SK-N-SH (cell line): ENCODE measurements around the gene FLT1. TPM values are rescaled to one million over a fixed set of nuclear protein-coding genes. Genes with fewer than 3 reads are reported as not detected.

Source experiments
- CTCF ChIA-PET: fragments of 300-600, 350-600 bp; formaldehyde crosslinking; extraction: SDS; loops from one replicate; lab custom pipeline; 2021; lab: Yijun Ruan, JAX
- POLR2A ChIA-PET: fragments of 350-600 bp; sonication (Branson Sonifier 250); formaldehyde crosslinking; extraction: SDS; loops from one replicate; lab custom pipeline; 2020; ENCODE audit warnings: antibody characterized with exemption, inconsistent platforms; lab: Yijun Ruan, JAX
- DNase-seq: peaks from one replicate; pipeline ENCODE4 v3.0.0; 2012
- H2AFZ ChIP-seq: fragments of 200-600 bp; sonication (generic); 2 replicates; pipeline ENCODE4 v1.8.1; 2016; ENCODE audit warnings: antibody characterized with exemption, mild to moderate bottlenecking, low read depth
- H3F3A ChIP-seq: fragments of 200-600 bp; sonication (generic); replicated peaks from 2 replicates; pipeline ENCODE3; 2016; ENCODE audit warnings: antibody characterized with exemption, mild to moderate bottlenecking; ENCODE audit not compliant: insufficient read depth
- H3K27ac ChIP-seq, 2 experiments: fragments of 200-500 bp in 1 of 2; fragments of 200-600 bp in 1 of 2; sonication (Bioruptor generic) in 1 of 2; sonication (generic), shearing (Covaris generic) in 1 of 2; 2 replicates each; pipeline versions ENCODE4 v1.5.1 to v1.6.1; 2014 to 2016; ENCODE audit warnings: low read depth in 2 of 2, inconsistent platforms in 1 of 2, low read length in 1 of 2, mild to moderate bottlenecking in 1 of 2, mixed read lengths in 1 of 2
- H3K27me3 ChIP-seq: fragments of 200-600 bp; sonication (generic), shearing (Covaris generic); 2 replicates; pipeline ENCODE4 v1.6.1; 2016; ENCODE audit warnings: mixed run types; ENCODE audit not compliant: insufficient read depth
- H3K36me3 ChIP-seq, 2 experiments: fragments of 200-500 bp in 1 of 2; fragments of 200-600 bp in 1 of 2; sonication (Bioruptor generic) in 1 of 2; sonication (generic) in 1 of 2; replicated peaks in 1 of 2; 2 replicates each; pipeline versions ENCODE3 to v1.5.1; 2014 to 2016; ENCODE audit warnings: low read length in 1 of 2, mild to moderate bottlenecking in 1 of 2; ENCODE audit not compliant: insufficient read depth in 2 of 2, control insufficient read depth in 1 of 2
- H3K4me1 ChIP-seq, 2 experiments: fragments of 200-500 bp in 1 of 2; fragments of 200-600 bp in 1 of 2; sonication (Bioruptor generic) in 1 of 2; sonication (generic), shearing (Covaris generic) in 1 of 2; 2 replicates each; pipeline versions ENCODE4 v1.5.1 to v1.6.1; 2014 to 2016; ENCODE audit warnings: low read depth in 1 of 2, low read length in 1 of 2, mixed run types in 1 of 2; ENCODE audit not compliant: insufficient read depth in 2 of 2, control insufficient read depth in 1 of 2
- H3K4me2 ChIP-seq: fragments of 200-600 bp; sonication (generic), shearing (Covaris generic); 2 replicates; pipeline ENCODE4 v1.6.1; 2017; ENCODE audit warnings: mixed run types
- H3K4me3 ChIP-seq, 2 experiments: fragments of 200-500 bp in 1 of 2; fragments of 200-600 bp in 1 of 2; sonication (Bioruptor generic) in 1 of 2; sonication (generic), shearing (Covaris generic) in 1 of 2; 2 replicates each; pipeline versions ENCODE4 v1.5.1 to v1.8.1; 2014 to 2016; ENCODE audit warnings: low read depth in 2 of 2, inconsistent platforms in 1 of 2, low read length in 1 of 2, mild to moderate bottlenecking in 1 of 2, mixed read lengths in 1 of 2, moderate library complexity in 1 of 2
- H3K79me2 ChIP-seq: fragments of 200-600 bp; sonication (generic); 2 replicates; pipeline ENCODE4 v1.8.1; 2017; ENCODE audit warnings: mild to moderate bottlenecking; ENCODE audit not compliant: insufficient read depth
- H3K9ac ChIP-seq: fragments of 200-600 bp; sonication (generic); 2 replicates; pipeline ENCODE4 v1.6.1; 2017; ENCODE audit warnings: mixed run types
- H3K9me2 ChIP-seq: fragments of 200-600 bp; sonication (generic); 2 replicates; pipeline ENCODE4 v1.6.1; 2017; ENCODE audit warnings: mixed run types
- H3K9me3 ChIP-seq: fragments of 200-600 bp; sonication (generic); 2 replicates; pipeline ENCODE4 v1.6.1; 2017; ENCODE audit warnings: mixed run types, mild to moderate bottlenecking, moderate library complexity
- H4K20me1 ChIP-seq: fragments of 200-600 bp; sonication (generic); 2 replicates; pipeline ENCODE4 v1.6.1; 2017; ENCODE audit warnings: mild to moderate bottlenecking, mixed run types; ENCODE audit not compliant: insufficient read depth
- ELF1 ChIP-seq: IDR thresholded peaks from 2 replicates; pipeline ENCODE4 v1.4.0; 2012
- EP300 ChIP-seq, 2 experiments: IDR thresholded peaks; 2 replicates each; pipeline versions ENCODE4 v1.4.0 to v1.6.1; 2012; ENCODE audit warnings: borderline replicate concordance in 1 of 2, low read depth in 1 of 2, low read length in 1 of 2
- EZH2phosphoT487 ChIP-seq: fragments of 200-600 bp; sonication (generic); IDR thresholded peaks from 2 replicates; pipeline ENCODE4 v1.6.1; 2017; ENCODE audit warnings: low read depth, mixed run types, mild to moderate bottlenecking, antibody characterized with exemption, moderate library complexity, borderline replicate concordance
- FOSL2 ChIP-seq: IDR thresholded peaks from 2 replicates; pipeline ENCODE4 v1.4.0; 2012; ENCODE audit warnings: low read depth, mild to moderate bottlenecking, moderate library complexity, borderline replicate concordance
- GATA2 ChIP-seq: sonication (generic); formaldehyde crosslinking; IDR thresholded peaks from 2 replicates; pipeline ENCODE4 v1.5.0; 2020; ENCODE audit warnings: mild to moderate bottlenecking, missing genetic modification reagents
- JUND ChIP-seq: IDR thresholded peaks from 2 replicates; pipeline ENCODE4 v1.4.0; 2012
- MEF2A ChIP-seq: IDR thresholded peaks from 2 replicates; pipeline ENCODE4 v1.4.0; 2012; ENCODE audit warnings: low read depth, borderline replicate concordance
- NFIC ChIP-seq: IDR thresholded peaks from 2 replicates; pipeline ENCODE4 v1.4.0; 2012; ENCODE audit warnings: borderline replicate concordance
- NRF1 ChIP-seq: IDR thresholded peaks from 2 replicates; pipeline ENCODE4 v1.6.1; 2012; ENCODE audit warnings: low read depth, mild to moderate bottlenecking, low read length
- POLR2AphosphoS5 ChIP-seq: IDR thresholded peaks from 2 replicates; pipeline ENCODE4 v1.6.1; 2012; ENCODE audit warnings: low read depth, low read length
- RAD21 ChIP-seq: IDR thresholded peaks from 2 replicates; pipeline ENCODE4 v1.6.1; 2012; ENCODE audit warnings: mild to moderate bottlenecking, low read length
- RCOR1 ChIP-seq: fragments of 150-350 bp; IDR thresholded peaks from 2 replicates; pipeline ENCODE4 v1.6.1; 2017; ENCODE audit warnings: antibody characterized with exemption, low read length
- RXRA ChIP-seq: IDR thresholded peaks from 2 replicates; pipeline ENCODE4 v1.4.0; 2012; ENCODE audit warnings: low read depth, mild to moderate bottlenecking, borderline replicate concordance
- SIN3A ChIP-seq: IDR thresholded peaks from 2 replicates; pipeline ENCODE4 v1.6.1; 2012; ENCODE audit warnings: low read depth, mild to moderate bottlenecking, low read length, moderate library complexity, borderline replicate concordance
- SMC3 ChIP-seq: IDR thresholded peaks from 2 replicates; pipeline ENCODE4 v1.6.1; 2012; ENCODE audit warnings: low read depth, low read length, improper control_type of control experiment
- YY1 ChIP-seq: IDR thresholded peaks from 2 replicates; pipeline ENCODE4 v1.4.0; 2012; ENCODE audit warnings: low read depth, mild to moderate bottlenecking
- WGBS: methylation state at CpG from one replicate; pipeline ENCODE4 v1.1.6; 2017; ENCODE audit warnings: low lambda C conversion rate; 5-methylcytosine and 5-hydroxymethylcytosine counted together
- polyA plus RNA-seq, 3 experiments: library from polyadenylated mRNA; depleted of rRNA; stranded (reverse); fragments of >200 nt; gene quantifications; 2 replicates each; pipeline ENCODE4 v1.2.3, GENCODE V29; 2012
- TF ChIP-seq, protein P1 (sequence below): IDR thresholded peaks from 2 replicates; pipeline ENCODE4; 2012
- TF ChIP-seq, protein P2 (sequence below): fragments of 150-350 bp; IDR thresholded peaks from 2 replicates; pipeline ENCODE4 v1.6.1; 2016; ENCODE audit warnings: mild to moderate bottlenecking, low read depth, low read length
- TF ChIP-seq, protein P3 (sequence below): IDR thresholded peaks from 2 replicates; pipeline ENCODE4 v1.4.0; 2012; ENCODE audit warnings: low read depth, borderline replicate concordance

FLT1 gene
- polyA plus RNA-seq, 1 of the 3 experiments (the other 2 are of a cell fraction) = 0.20 TPM

DNA sequence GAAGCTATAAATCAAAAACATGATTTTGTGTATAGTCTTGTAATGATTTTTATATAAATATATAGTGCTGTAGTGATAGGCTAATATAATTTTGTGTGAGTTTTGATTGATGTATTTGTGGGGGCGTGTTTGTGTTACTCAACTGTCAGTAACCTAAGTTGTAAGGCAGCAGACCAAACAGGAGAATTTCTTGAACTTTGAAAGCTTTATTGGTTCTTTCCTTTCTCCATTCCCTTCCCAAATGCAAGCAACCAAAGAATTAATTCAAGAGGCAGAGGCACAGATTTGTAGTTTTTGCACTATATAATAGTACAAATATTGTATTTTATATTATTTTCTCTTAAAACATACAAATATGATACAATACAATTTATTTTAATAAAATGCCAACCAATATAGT is 109.6 kb downstream of the FLT1 start:
- H3K36me3 ChIP-seq = no peaks in the 10 kb centered on the region
- H3F3A ChIP-seq = no peaks in the 10 kb centered on the region
- no peaks in the 10 kb centered on the region for H4K20me1 ChIP-seq
- DNase-seq = no peak
- ChIA-PET POLR2A (no interaction called here), CTCF (interaction anchor here (0.6 to 0.8 kb wide), 2 partner anchors 19 to 564 kb away, joined by 3 read pairs; no protein-coding TSS in a partner anchor)
- no peaks in the 10 kb centered on the region for H3K9me3 ChIP-seq
- no peak overlapping the region for H3K27ac ChIP-seq
- no peak overlapping the region for H3K4me2 ChIP-seq
- H3K4me3 ChIP-seq = no peak overlapping the region
- no peak overlapping the region for H3K9ac ChIP-seq
- H2AFZ ChIP-seq = no peak overlapping the region
- no peaks in the 10 kb centered on the region for H3K9me2 ChIP-seq
- WGBS = 41% methylated on average over 1 of the region's 1 CpG
- H3K27me3 ChIP-seq = no peaks in the 10 kb centered on the region; the same call in 1 of the 2 replicates
- H3K4me1 ChIP-seq = no peaks in the 10 kb centered on the region; a peak in 1 of 4 replicates
- H3K79me2 ChIP-seq = no peaks in the 10 kb centered on the region
- TF ChIP-seq RCOR1 = no peak
- TF ChIP-seq NFIC = no peak

DNA sequence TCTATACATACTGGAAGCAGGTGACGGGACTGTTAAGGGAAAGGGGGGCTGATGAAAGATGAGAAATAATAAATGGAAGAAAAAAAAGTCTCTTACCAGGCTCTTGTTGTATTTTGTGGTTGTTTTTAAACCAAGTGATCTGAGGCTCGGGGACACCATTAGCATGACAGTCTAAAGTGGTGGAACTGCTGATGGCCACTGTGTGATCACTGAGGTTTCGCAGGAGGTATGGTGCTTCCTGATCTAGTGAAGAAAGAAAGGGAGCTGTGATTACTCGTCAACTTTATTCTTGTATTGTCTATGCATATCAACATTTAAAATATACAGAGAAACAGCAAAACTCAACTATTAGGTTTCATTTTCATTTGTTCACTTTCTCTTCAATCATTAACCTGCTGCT is 110.1 kb downstream of the FLT1 start:
- no peak for DNase-seq
- 52% methylated on average over 4 of the region's 4 CpGs for WGBS

DNA sequence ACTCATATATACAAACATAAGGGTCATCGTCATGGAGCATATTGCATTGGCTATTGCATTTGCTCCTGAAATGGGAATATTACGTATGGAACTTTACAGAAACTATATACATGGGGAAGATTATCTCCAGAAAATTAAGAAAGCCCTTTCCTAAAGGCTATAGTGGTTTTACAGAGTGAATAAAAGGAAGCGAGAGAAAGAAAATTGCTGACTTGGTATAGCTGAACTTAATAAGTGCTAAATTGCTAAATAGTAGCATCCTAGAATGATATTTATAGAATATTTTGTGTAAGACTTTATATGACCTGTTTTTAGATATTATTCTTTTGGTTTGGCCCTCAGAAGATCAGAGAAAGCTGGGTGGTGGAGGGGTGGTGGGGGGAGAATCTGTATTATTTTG is 114.6 kb downstream of the FLT1 start:
- Histone ChIP-seq H3K4me1 (no peaks in the 10 kb centered on the region; a peak in 1 of 4 replicates), H3K9me2 (no peaks in the 10 kb centered on the region), H4K20me1 (no peaks in the 10 kb centered on the region), H3K4me2 (no peak overlapping the region), H3F3A (no peaks in the 10 kb centered on the region), H3K9me3 (no peaks in the 10 kb centered on the region), H3K4me3 (no peak overlapping the region), H3K27ac (no peak overlapping the region), H2AFZ (no peak overlapping the region), H3K9ac (no peak overlapping the region), H3K27me3 (no peaks in the 10 kb centered on the region), H3K36me3 (no peaks in the 10 kb centered on the region), H3K79me2 (no peaks in the 10 kb centered on the region)
- no peak for DNase-seq
- POLR2A ChIA-PET = no interaction called here
- 83% methylated on average over 3 of the region's 3 CpGs for WGBS
- CTCF ChIA-PET = no interaction called here
- TF ChIP-seq NFIC = no peak
- no peak for TF ChIP-seq RAD21
- no peak for TF ChIP-seq FOSL2
- TF ChIP-seq, protein P1, sequence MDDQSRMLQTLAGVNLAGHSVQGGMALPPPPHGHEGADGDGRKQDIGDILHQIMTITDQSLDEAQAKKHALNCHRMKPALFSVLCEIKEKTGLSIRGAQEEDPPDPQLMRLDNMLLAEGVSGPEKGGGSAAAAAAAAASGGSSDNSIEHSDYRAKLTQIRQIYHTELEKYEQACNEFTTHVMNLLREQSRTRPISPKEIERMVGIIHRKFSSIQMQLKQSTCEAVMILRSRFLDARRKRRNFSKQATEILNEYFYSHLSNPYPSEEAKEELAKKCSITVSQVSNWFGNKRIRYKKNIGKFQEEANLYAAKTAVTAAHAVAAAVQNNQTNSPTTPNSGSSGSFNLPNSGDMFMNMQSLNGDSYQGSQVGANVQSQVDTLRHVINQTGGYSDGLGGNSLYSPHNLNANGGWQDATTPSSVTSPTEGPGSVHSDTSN = no peak
- TF ChIP-seq, protein P2, sequence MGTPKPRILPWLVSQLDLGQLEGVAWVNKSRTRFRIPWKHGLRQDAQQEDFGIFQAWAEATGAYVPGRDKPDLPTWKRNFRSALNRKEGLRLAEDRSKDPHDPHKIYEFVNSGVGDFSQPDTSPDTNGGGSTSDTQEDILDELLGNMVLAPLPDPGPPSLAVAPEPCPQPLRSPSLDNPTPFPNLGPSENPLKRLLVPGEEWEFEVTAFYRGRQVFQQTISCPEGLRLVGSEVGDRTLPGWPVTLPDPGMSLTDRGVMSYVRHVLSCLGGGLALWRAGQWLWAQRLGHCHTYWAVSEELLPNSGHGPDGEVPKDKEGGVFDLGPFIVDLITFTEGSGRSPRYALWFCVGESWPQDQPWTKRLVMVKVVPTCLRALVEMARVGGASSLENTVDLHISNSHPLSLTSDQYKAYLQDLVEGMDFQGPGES = no peak
- TF ChIP-seq YY1 = no peak
- TF ChIP-seq MEF2A = no peak
- no peak for TF ChIP-seq ELF1

More for the DNA sequence above, 110.1 kb downstream of the FLT1 start:
- no peaks in the 10 kb centered on the region for H4K20me1 ChIP-seq
- CTCF ChIA-PET = no interaction called here
- TF ChIP-seq EP300 (IDR thresholded peaks at IDR 0.05; ENCODE audit: borderline replicate concordance in 1 of 2, low read depth in 1 of 2, low read length in 1 of 2) (no peak), RXRA (no peak), EZH2phosphoT487 (no peak), POLR2AphosphoS5 (no peak), JUND (no peak), NRF1 (no peak), GATA2 (no peak), SIN3A (no peak), SMC3 (no peak), RCOR1 (no peak), MEF2A (no peak)
- TF ChIP-seq, protein P3, sequence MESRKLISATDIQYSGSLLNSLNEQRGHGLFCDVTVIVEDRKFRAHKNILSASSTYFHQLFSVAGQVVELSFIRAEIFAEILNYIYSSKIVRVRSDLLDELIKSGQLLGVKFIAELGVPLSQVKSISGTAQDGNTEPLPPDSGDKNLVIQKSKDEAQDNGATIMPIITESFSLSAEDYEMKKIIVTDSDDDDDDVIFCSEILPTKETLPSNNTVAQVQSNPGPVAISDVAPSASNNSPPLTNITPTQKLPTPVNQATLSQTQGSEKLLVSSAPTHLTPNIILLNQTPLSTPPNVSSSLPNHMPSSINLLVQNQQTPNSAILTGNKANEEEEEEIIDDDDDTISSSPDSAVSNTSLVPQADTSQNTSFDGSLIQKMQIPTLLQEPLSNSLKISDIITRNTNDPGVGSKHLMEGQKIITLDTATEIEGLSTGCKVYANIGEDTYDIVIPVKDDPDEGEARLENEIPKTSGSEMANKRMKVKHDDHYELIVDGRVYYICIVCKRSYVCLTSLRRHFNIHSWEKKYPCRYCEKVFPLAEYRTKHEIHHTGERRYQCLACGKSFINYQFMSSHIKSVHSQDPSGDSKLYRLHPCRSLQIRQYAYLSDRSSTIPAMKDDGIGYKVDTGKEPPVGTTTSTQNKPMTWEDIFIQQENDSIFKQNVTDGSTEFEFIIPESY = no peak
- TF ChIP-seq, all 33 proteins: peak for 0
- Histone ChIP-seq H3K9me3 (no peaks in the 10 kb centered on the region), H3F3A (no peaks in the 10 kb centered on the region), H3K4me2 (no peak overlapping the region), H3K9ac (no peak overlapping the region), H3K36me3 (no peaks in the 10 kb centered on the region), H3K4me3 (no peak overlapping the region), H3K27me3 (no peaks in the 10 kb centered on the region), H3K9me2 (no peaks in the 10 kb centered on the region), H3K27ac (no peak overlapping the region), H3K79me2 (no peaks in the 10 kb centered on the region), H3K4me1 (no peaks in the 10 kb centered on the region; a peak in 1 of 4 replicates), H2AFZ (no peak overlapping the region)
- POLR2A ChIA-PET = no interaction called here
